Colon (tissue), 2 donors: Measurements from ENCODE around the gene FOLR1.

ENCODE experiments used
- FAIRE-seq: peaks from 2 replicates; lab custom pipeline; 2012; peaks lifted over from hg19 to GRCh38; lab: Jason Lieb, UNC
- donor health status: control.
- donor health status: control.

Gene FOLR1

DNA sequence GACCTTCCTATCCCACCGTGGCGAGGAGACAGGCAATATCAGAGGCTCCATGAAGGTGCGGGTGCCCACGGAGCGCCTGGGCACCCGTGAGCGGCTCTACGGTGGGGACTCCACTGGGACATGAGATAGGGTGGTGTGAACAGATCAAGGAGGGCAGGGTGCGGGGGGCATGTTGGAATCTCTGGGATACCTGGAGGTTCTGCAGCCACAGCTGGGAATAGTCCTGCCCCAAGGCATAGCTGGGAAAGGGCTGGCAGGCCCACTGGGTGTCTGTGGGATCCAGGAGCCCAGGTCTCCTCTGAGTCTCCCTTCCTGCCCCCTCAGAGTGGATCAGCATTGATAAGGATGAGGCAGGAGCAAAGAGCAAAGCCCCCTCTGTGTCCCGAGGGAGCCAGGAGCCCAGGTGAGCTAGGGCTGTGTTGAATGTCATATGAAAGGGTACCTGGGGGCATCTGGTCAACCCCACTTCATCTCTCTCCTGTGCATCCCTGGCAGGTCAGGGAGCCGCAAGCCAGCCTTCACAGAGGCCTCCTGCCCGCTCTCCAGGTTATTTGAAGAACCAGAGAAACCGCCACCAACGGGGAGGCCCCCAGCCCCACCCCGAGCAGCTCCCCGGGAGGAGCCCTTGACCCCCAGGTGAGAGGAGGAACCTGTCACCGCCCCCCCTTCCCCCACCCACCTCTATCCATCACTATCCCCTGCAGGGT lies 43.6 kb downstream of the FOLR1 start:
- FAIRE-seq = no peak

- no peak for FAIRE-seq
These were observed 44.2 kb downstream of the FOLR1 start for GRCh38 chr11:72236083-72236697.

GRCh38 chr11:72236774-72237111 lies 44.8 kb downstream of the FOLR1 start:
- no peak for FAIRE-seq

DNA sequence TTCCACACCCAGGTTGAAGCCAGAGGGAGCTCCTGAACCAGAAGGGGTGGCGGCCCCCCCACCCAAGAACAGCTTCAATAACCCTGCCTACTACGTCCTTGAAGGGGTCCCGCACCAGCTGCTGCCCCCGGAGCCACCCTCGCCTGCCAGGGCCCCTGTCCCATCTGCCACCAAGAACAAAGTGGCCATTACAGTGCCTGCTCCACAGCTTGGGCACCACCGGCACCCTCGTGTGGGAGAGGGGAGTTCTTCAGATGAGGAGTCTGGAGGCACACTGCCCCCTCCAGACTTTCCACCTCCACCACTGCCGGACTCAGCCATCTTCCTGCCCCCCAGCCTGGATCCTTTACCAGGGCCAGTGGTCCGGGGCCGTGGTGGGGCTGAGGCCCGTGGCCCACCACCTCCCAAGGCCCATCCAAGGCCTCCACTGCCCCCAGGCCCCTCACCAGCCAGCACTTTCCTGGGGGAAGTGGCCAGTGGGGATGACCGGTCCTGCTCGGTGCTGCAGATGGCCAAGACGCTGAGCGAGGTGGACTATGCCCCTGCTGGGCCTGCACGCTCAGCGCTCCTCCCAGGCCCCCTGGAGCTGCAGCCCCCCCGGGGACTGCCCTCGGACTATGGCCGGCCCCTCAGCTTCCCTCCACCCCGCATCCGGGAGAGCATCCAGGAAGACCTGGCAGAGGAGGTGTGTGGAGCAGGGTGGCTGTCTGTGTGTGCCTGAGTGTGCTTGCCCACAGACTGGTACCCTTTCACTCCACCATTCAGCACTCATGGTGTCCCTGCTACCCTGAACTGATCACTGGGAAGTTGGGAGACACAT lies 45.4 kb downstream of the FOLR1 start:
- no peak for FAIRE-seq

DNA sequence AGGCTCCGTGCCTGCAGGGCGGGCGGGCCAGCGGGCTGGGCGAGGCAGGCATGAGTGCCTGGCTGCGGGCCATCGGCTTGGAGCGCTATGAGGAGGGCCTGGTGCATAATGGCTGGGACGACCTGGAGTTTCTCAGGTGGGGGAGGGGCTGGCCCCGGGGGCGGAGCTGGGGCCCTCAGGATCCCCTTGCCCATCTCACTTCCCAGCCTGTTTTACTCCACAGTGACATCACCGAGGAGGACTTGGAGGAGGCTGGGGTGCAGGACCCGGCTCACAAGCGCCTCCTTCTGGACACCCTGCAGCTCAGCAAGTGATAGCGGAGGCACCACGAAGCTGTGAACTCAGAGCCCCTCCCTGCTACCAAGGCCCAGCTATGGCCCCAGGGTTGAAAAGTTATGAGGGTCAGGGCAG lies 46.1 kb downstream of the FOLR1 start:
- no peak for FAIRE-seq

DNA sequence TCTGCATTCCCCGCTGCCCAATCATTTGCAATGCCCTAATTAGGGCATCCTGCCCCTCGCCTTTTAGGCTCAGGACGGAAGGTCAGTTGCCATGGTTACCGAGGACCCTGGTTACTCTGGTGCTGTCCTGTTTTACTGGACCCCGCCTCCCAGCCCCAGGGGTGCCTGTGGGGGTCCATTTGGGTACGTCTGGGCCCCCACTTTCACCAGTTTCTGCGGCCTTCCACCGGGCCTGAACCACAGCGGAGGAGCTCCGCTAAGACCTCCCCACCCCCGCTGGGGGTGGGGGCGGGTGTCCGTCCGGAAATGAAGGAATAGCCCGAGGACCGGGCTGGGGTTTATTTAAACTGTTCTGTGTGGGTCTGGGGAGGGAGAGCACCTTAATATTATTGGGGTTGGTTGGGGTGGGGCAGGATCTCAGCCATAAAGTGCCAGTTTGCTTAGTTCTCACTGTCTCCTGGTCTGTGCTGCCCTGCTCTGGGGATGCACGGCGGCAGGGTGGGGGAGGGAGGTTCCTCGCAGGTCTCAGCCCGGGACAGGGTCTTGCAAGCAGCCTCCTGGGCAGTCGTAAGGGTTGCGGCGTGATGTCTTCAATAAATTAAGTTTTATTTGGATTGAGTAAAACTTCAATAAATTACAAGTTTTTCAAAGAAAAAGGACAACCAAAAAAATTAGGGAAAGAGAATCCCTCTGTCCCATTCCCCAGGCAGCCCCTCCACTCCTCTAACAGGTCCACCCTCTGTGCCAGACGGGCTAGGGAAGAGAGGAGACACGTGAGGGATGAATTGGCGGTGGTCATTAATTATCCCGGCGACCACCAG lies 46.8 kb downstream of the FOLR1 start:
- no peak for FAIRE-seq

- FAIRE-seq = no peak
These were observed 47.4 kb downstream of the FOLR1 start for GRCh38 chr11:72239313-72239848.

DNA sequence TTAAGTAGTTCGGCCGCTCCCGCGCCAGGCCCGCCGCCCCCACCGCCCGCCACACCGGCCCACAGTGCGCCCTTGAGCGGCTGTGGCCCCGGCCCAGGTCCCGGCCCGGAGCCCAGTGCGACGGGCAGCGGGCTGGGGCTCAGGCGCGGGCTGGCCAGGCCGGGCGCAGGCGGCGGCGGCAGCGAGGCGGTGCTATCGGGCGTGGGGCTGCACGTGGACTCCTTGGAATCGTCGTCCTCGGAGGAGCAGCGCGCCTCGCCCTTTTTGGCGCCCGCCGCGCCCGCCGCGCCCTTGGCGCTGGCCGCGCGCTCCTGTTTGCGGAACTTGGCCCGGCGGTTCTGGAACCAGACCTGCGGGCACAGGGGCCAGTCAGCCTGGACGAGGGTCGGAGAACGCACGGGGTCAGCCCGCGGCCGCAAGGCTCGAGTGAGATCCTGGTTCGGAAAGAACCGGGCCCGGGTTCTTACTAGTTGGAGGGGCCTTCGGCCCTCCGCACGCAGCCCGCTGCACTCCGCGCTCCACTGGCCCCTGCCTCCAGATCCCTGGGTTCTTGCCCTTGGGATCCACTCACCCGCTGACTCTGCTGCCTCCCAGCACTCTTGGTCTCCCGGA lies 48.0 kb downstream of the FOLR1 start:
- FAIRE-seq = no peak

DNA sequence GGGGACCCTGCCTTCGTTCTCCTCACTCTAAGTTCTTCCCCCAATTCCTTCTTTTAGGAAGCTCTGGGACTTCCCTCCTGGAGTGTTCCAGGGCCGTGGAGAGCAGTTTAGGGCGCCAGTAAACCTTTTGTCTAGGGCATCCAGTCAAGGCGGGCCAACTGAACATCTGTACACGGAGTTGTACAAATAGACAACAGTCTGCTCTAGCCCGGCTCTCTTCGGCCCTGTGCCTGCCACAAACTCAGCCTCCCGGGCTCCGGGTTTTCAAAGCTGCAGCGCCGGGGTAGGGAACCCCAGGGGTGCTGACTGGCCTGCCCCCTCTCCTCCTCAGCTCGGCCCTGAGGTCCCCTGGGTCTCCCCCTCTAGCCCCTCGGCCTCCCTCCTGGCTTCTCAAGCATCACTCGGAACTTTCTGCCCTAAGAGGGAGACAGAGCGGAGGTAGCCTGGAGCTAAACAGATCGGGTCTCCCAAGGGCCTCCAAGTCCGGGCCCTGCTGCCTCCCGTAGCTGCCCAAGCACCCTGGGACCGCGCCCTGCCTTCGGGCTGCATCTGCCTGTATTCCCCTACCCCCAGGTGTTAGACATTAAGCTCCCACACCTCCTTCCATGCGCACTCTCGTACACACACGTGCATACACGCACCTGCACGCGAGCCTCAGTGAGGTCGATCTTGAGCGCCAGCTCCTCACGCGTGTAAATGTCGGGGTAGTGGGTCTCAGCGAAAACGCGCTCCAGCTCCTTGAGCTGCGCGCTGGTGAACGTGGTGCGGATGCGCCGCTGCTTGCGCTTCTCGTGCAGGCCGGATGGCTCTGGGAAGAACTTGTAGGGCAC lies 48.7 kb downstream of the FOLR1 start:
- no peak for FAIRE-seq

GRCh38 chr11:72241291-72241781 lies 49.4 kb downstream of the FOLR1 start:
- FAIRE-seq = no peak

DNA sequence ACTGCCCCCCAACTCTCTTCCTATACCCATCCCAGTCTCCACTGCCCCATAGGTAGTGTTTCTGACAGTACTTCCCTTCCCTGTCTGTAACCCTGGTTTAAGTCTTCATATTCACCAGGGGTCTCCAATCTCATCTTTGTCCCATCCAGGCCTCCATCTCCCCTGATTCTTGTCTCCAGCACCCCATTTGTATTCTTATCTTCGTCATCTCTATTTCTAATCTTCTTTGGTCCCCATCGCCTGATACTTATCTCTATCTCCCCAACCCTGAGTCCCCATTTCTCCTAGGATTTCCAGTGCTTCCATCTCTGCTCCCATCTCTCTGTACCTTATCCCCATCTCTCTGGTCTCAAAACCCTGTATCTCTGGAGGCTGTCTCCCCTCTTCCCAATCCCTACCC lies 50.2 kb downstream of the FOLR1 start:
- FAIRE-seq = no peak

- FAIRE-seq = no peak
These were observed 51.5 kb downstream of the FOLR1 start for GRCh38 chr11:72243173-72244059.

- no peak for FAIRE-seq
These were observed 52.1 kb downstream of the FOLR1 start, which contains the start of gene PHOX2A for GRCh38 chr11:72244060-72244360. Gene PHOX2A (minus strand): TSS chr11:72244176. CDS start chr11:72244004, 172 bp downstream.

- no peak for FAIRE-seq
These were observed 52.7 kb downstream of the FOLR1 start for GRCh38 chr11:72244361-72245262.

- no peak for FAIRE-seq
These were observed 53.4 kb downstream of the FOLR1 start for GRCh38 chr11:72245263-72245816.
